ENCODE measurements around the gene VRK2.

The VRK2 gene

GRCh38 chr2:58046585-58047372, at the start of gene VRK2:
Gene VRK2 (plus strand): TSS chr2:58046806. CDS start chr2:58048832, 2,026 bp downstream.
- DNase-seq: peak; percentile 86

GRCh38 chr2:58006256-58006951, 40.2 kb upstream of the VRK2 start:
- no peak for DNase-seq

DNA sequence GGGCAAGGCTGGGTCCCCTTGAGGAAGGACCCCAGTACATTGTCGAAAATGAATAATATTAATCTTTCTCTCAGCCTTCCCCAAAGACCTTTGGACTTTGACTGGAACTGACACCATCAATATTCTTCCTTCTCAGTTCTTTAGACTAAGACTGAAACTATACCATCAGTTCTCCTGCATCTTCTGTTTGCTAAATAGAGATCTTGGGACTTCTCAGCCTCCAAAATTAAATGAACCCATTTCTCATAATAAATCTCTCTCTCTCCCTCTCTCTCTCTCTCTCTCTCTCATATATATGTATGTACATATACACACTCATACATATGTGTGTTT, 39.7 kb upstream of the VRK2 start:
- no peak for DNase-seq

GRCh38 chr2:58010599-58010998, 36.0 kb upstream of the VRK2 start:
- DNase-seq: no peak

DNA sequence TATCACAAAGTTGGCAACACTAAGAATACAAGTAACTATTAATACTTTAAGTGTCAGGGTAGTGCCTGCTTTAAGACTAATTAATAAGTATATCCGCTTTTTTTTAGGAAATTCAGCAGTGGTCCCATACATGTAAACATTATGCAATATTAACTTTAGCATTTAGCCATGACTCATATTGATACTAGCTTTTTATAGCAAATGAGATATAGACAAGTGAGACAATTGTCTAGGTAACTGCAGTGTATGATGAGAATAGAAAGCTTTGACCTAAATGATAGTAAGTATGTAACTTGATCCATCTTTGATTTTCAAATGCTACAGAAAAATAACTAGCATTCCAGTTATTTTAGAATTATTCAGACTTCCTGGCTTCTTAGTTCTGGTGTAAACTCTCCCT, 27.4 kb upstream of the VRK2 start:
- no peak for DNase-seq

GRCh38 chr2:58025150-58025933, 21.3 kb upstream of the VRK2 start:
- no peak for DNase-seq

DNA sequence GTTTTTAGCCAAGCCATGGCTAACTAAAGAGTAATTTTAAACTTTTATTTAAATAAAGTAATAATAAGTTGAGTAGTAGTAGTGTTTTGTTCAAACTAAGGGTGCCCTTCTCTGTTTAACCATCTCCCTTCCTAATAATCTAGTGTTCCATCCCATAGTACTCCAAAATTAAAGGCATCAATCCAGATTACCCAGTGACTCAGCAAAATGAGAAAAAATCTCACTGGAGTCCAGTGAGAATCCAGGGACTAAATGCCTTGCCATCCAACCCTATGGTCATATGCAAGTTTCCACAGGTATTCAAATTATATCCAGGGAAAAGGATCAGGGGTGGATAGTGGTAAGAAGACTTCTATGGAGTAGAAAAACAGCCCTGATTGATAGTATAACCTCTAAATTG, 19.6 kb upstream of the VRK2 start:
- DNase-seq: no peak

DNA sequence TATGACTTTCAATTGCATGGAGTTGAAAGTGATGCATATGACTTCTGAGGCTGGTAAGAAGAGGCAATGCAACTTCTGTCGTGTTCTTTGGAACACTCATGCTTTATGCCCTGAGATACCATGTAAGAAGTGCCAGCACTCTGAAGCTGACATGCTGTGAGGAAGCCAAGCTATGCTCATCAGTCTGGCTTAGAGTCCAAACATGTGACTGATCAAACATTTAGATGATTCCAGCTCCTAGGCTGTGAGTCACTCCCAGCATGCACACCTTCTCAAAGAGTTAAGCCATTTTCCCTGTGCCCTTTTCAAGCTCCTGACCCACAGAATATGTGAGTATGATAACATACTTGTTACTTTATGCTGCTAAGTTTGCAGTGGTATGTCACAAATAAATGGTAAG, 15.8 kb upstream of the VRK2 start:
- DNase-seq: no peak

DNA sequence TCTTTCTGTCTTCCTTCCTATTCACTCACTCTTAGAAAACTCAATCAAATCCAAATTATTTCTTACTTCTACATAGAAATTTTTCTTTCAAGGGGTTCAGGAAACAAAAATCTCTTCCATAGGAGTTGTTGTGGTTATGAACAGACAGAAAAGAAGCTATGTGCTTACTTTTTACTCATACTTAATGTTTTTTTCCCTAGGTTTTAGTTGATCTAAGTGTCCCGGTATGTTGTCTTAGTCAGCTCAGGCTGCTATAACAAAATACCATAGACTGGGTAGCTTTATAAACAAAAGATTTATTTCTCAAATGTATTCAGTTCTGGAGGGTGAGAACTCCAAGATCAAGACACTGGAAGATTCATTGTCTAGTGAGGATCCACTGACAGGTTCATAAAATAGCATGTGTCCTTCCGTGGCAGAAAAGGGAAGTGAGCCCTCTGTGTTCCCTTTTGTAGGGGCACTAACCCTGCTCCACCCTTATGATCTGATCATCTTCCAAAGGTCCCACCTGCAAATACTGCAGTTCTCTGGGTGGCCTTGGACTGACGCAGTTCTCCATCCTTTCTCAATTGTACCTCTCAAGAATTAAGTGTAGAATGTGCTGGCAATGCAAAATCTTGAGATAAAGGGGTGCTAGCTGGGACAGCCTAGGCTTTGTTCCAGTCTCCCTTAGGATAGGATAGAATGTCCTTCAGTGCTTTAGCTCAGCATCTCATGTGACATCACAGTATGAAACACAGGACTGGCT, 14.4 kb upstream of the VRK2 start:
- DNase-seq: no peak

DNA sequence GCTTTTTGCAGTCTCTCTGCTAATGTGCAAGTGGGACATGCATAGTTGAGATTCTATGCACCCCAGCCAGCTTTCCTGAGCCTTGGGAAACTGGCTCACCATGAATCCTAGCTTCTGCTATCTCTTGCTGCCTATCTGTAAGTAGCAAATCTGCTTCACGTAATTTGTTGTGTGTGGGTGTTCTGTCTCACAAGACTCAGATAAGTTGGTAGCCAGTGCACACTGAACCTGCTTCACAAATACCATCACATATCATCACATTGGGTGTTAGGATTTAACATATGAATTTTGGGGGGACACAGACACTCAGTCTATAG, 13.9 kb upstream of the VRK2 start:
- DNase-seq: no peak

- no peak for DNase-seq
Observed at GRCh38 chr2:58033530-58033929, 13.1 kb upstream of the VRK2 start.

GRCh38 chr2:58035352-58035751, 11.3 kb upstream of the VRK2 start:
- no peak for DNase-seq

- no peak for DNase-seq
Observed at GRCh38 chr2:58039170-58039611, 7.4 kb upstream of the VRK2 start.

- DNase-seq: peak; percentile 23
Observed at GRCh38 chr2:58042486-58042970, 4.1 kb upstream of the VRK2 start.

DNA sequence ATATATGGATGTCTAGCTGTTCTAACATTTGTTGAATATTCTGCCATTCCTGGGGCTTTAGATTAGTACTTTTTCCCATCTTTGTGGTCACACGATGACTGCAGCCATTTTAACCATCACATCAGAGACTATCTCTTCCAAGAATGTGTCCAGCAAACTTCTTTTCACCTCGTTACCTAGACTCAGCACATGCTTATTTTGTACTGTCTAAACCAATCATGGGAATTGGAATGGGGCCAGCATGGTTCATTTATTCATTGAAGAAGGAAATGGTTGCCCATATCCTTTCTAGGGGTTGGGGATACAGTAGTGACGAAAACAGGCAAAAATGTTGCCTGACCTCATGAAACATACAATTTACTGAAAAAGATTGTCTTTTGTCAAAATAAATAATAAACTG, 2.5 kb upstream of the VRK2 start:
- DNase-seq: no peak

GRCh38 chr2:58045580-58046334, 849 bp upstream of the VRK2 start:
- DNase-seq: no peak

DNA sequence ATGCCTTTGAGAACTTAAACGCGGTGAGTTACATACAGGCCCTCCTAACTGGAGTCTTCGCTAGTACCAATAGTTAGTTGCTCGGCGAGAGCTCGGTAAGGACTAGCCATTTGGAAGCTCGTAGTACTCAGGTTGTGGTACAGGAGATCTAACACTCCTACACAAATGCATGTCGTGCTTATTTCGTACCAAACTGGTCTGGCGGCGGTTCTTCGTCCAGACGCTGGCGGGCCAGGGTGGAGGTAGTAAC, 346 bp upstream of the VRK2 start:
- DNase-seq: no peak

DNA sequence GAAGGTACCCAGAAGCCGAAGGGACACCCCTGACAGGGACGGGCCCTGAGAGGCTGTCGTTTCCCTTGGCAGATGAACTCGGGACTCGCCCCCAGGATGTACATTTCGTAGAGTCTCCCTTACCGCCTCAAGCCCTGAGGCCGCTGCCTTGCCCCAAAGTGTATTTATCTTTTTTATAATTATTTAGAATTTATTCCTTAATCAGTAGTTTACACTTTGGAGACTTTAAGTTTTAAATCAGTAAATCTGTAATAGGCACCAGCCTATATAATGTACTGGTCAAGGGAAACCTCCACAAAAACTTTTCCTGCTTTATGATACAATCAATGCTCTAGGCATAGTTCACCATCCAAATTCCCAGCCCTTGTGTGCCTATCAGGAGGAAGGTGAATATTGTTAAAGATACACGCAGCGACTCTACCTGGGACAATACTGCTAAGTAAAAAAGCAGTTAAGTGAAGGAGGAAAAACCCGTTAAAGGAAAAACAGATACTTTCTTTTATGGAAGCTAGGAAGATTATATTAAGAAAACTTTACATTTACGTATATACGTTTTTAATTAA, 848 bp downstream of the VRK2 start:
- DNase-seq: no peak

DNA sequence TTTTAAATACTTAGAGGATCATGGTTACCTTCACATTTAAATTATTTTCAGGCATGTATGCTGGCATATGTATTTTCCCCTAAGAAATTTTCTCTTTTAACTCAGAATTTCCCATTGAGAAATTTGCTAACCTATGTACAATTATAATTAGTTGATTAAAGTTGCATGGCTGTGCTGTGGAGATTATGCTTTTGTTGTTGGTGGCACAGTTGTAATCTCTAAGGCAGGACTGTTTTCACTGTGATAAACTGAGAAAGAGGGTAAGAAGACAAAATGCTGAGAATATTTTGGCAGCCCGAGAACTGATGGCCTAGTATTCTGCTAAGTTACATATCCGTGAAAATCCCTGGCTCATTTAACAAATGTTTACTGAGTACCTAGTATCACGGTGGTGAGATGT, 1.4 kb downstream of the VRK2 start:
- DNase-seq: no peak

- DNase-seq: no peak
Observed at GRCh38 chr2:58051445-58051844, 4.8 kb downstream of the VRK2 start.

GRCh38 chr2:58052978-58053377, 6.4 kb downstream of the VRK2 start:
- DNase-seq: no peak

DNA sequence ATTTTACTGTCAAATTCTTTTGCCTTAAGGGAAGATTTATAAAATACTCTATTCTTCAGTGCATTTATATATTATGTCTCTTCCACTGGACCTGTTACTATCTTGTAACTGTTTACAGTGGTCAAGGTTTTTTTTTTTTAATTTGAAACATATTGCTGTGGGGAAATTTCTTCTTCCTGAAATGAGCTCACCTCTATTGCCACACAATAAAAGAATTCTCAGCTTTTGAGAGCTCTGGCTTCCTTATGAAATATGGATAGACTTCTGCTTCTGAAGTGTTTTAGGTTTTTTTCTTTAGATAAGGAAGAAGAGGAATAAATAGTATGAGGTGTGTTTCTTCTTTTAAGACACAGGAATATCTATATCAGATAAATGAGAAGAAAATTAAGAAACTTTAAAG, 7.7 kb downstream of the VRK2 start:
- no peak for DNase-seq

Measured in CD4-positive, alpha-beta T cell treated with Interleukin-10 for 1 hour (primary cell).